GM10266 (cell line): ENCODE data around the gene DHRS1.

ENCODE experiments used
- DNase-seq: peaks from one replicate; pipeline ENCODE4 v3.0.0; 2012; ENCODE audit errors: extremely low spot score
- TF ChIP-seq, protein P1 (sequence below): IDR thresholded peaks from 2 replicates; pipeline ENCODE4 v1.5.1; 2012; ENCODE audit warnings: mild to moderate bottlenecking, low read depth; ENCODE audit not compliant: control insufficient read depth, insufficient read depth; ENCODE audit errors: missing control alignments

The DHRS1 gene

DNA sequence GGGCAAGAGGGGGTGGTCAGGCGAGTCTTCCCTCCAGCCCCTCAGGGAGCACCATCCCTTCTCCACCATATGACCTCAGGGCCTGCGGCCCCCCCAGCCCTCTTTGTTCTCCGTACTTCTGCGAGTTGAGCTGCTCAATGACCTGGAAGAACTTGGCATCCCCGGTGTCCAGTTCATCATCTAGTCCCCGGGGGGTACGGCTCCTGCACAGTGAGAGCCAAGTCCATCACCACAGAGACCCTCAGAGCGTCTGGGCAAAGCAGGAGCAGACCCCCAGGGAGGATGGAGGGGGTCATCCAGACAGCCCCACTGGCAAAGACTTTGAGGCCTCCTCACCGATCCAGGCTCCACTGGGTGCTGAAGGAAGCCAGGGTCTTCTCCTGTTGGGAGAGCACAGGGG, 26.4 kb upstream of the DHRS1 start:
- DNase-seq, result no peak
- TF ChIP-seq, protein P1, sequence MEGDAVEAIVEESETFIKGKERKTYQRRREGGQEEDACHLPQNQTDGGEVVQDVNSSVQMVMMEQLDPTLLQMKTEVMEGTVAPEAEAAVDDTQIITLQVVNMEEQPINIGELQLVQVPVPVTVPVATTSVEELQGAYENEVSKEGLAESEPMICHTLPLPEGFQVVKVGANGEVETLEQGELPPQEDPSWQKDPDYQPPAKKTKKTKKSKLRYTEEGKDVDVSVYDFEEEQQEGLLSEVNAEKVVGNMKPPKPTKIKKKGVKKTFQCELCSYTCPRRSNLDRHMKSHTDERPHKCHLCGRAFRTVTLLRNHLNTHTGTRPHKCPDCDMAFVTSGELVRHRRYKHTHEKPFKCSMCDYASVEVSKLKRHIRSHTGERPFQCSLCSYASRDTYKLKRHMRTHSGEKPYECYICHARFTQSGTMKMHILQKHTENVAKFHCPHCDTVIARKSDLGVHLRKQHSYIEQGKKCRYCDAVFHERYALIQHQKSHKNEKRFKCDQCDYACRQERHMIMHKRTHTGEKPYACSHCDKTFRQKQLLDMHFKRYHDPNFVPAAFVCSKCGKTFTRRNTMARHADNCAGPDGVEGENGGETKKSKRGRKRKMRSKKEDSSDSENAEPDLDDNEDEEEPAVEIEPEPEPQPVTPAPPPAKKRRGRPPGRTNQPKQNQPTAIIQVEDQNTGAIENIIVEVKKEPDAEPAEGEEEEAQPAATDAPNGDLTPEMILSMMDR, result no peak

DNA sequence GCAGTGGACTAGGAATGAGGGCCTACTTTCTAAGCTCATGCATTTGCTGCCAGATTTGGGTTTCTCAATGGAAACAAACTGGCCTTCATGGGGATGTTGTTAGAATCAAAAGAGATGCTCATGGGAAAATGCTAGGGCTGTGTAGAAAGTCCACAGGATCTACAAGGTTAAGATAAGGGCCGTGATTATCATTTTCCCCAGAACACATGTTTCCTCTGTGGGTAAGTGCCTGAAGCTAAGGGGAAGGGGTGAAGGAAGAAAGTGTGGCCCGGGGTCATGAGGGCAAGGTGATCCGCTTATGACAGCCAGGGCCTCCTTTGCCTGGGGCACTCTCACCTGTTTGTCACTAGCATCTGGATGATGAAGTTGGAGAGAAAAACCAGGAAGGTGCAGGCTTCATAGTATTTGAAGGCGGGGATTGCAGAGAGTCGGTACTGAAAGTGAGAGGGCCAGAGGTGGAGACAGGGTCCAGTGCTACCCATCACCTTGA, 25.5 kb upstream of the DHRS1 start:
- TF ChIP-seq, protein P1, result no peak
- no peak for DNase-seq

DNA sequence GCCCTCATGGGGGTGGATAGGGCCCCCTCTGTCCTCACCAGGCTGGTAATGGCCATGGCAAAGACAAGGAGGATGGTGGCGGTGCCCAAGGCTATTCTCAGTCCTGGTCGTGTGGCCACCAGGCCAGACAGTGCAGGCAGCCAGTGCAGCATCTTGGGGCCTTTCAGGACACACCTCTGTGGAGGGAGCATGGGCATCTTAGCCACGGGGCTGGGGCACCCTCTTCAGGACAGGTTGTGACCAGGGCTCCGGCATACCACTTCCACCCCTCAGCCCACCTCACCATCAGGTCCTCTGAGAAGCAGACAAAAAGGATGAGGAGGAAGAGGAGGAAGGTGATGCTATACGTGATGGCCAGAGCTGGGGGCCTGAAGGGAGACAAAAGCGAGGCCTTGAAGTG, 24.4 kb upstream of the DHRS1 start:
- DNase-seq, result no peak
- TF ChIP-seq, protein P1, result no peak

DNA sequence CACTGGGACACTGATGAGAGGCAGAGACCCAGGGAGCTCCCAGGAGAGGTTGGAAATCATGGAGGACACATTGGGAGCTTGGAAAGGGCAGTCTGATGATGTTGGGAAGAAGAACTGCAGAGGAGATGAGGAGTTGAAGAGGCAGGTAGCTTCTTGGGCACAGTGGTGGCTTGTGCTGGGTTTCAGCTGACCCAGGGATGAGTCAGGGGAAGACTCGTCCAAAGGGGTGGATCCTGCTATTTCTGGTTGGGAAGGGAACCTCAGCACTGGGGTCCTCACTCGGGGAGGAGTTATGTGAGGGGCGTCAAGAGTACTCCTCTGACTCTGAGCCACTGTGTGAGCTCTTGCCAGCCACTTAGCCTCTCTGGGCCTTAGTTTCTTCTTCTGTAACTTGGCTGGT, 23.8 kb upstream of the DHRS1 start:
- DNase-seq, result no peak
- TF ChIP-seq, protein P1, result no peak

DNA sequence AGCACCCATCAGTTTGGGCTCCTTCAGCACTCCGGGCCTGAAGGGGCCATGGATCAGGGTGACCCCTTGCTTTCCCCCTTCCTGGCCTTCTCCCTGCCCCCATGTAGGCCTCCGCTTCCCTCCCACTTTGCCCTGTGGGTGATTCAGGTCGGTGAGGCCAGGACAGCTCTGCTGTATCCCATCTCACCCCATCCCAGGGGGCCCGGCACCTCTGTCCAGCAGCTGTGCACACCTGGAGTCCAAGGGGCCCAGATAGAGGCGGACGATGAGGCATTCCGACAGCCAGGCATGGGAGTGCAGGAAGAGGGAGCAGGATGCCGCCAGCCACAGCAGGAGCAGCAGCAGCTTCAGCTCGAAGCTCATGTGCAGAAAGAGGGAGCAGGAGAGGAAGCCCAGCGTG, 23.1 kb upstream of the DHRS1 start:
- TF ChIP-seq, protein P1, result no peak
- DNase-seq, result no peak

DNA sequence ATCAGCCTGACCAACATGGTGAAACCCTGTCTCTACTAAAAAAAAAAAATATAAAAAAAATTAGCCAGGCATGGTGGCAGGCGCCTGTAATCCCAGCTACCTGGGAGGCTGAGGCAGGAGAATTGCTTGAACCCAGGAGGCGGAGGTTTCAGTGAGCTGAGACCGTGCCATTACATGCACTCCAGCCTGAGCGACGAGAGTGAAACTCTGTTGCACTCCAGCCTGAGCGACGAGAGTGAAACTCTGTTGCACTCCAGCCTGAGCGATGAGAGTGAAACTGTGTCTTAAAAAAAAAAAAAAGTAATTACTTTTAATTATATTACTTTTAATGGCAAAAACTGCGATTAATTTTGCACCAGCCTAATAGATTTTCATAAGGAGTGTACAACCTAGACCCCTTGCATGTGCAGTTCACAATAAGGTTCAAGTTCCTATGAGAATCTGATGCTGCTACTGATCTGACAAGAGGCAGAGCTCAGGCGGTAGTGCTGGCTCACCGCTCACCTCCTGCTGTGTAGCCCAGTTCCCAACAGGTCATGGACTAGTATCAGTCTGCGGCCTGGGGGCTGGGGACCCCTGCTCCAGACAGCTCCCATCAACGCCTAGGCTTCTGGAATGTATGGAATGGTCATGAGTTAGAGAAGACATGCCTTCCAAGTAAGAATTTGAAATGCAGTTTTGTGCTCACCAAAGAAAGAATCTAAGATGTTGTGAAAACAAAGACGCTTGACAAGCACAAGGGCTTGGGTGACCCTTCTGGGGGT, 21.8 kb upstream of the DHRS1 start:
- no peak for DNase-seq
- TF ChIP-seq, protein P1, result no peak

DNA sequence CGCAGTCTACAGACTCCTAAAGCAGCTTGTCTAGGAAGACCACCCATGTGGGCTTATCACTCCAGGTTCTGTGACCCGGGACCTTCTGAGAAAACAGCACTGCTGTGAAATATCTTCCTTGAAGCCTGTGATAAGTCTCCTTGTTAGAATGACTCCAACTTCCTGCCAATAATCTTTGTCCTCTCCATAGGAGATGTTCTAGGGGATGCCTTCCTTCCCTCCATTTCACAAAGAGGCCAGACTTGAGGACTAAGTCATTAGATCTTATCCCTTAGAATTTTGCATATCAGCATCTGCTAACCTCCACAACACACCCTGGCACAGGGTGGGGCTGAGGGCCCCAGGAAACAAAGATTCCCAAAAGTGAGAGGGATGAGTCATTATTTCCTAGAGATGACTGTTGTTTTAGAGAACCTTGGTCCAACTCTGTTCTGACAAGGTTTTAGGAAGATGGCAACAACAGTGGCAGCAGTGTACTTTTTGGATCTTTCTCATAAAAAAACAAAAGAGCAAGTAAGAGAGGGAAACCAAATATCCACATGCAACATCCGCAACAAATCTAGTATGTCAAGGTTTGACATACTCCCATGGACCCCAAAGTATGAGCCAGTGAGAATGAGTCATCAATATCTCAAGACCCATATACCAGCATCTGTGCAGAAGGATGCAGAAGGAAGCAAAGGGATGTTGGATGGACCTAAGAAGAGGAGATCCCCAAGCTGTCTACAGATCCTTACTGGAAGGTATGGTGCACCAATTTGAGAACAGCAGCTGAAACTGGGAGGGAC, 17.8 kb upstream of the DHRS1 start:
- no peak for DNase-seq
- TF ChIP-seq, protein P1, result no peak
